MM.1S (cell line): ENCODE data around the gene CKAP5.

Source experiments
- EZH2 ChIP-seq: fragments of 300-600 bp; sonication (generic); optimal IDR thresholded peaks from 2 replicates; pipeline ENCODE3; 2017; ENCODE audit warnings: low read depth, mild to moderate bottlenecking, antibody characterized with exemption, low read length, mixed read lengths
- EZH2phosphoT487 ChIP-seq: fragments of 300-600 bp; sonication (generic); IDR thresholded peaks from 2 replicates; pipeline ENCODE4 v1.6.1; 2018; ENCODE audit warnings: antibody characterized with exemption, low read length
- TF ChIP-seq, protein P1 (sequence below): fragments of 300-600 bp; sonication (generic); IDR thresholded peaks from 2 replicates; pipeline ENCODE4 v1.5.1; 2016; ENCODE audit warnings: antibody characterized with exemption, low read length, mixed read lengths

GRCh38 chr11:46874586-46874985 is 28.5 kb upstream of the CKAP5 start:
- TF ChIP-seq EZH2 (no peak), EZH2phosphoT487 (no peak)
- TF ChIP-seq, protein P1, sequence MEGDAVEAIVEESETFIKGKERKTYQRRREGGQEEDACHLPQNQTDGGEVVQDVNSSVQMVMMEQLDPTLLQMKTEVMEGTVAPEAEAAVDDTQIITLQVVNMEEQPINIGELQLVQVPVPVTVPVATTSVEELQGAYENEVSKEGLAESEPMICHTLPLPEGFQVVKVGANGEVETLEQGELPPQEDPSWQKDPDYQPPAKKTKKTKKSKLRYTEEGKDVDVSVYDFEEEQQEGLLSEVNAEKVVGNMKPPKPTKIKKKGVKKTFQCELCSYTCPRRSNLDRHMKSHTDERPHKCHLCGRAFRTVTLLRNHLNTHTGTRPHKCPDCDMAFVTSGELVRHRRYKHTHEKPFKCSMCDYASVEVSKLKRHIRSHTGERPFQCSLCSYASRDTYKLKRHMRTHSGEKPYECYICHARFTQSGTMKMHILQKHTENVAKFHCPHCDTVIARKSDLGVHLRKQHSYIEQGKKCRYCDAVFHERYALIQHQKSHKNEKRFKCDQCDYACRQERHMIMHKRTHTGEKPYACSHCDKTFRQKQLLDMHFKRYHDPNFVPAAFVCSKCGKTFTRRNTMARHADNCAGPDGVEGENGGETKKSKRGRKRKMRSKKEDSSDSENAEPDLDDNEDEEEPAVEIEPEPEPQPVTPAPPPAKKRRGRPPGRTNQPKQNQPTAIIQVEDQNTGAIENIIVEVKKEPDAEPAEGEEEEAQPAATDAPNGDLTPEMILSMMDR: no peak
